Measurements from ENCODE around the gene CCDC83.

CCDC83 gene

DNA sequence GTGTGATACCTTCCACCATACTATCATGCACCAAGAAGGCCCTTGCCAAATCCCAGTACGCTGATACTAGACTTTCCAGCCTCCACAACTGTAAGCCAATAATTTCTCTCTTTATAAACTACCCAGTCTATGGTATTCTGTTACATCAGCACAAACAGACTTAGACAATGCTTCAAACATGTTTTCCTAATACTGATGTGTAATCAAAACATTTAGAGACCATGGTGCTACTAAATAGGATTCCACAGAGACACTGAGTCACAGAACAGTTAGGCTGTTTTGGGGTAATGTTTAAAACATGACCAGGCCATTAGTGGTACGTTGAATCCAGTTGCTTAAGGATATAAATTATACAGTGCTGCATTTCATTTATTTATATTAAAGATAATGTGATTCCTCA is 110.0 kb downstream of the CCDC83 start:
- TF ChIP-seq, protein P1, sequence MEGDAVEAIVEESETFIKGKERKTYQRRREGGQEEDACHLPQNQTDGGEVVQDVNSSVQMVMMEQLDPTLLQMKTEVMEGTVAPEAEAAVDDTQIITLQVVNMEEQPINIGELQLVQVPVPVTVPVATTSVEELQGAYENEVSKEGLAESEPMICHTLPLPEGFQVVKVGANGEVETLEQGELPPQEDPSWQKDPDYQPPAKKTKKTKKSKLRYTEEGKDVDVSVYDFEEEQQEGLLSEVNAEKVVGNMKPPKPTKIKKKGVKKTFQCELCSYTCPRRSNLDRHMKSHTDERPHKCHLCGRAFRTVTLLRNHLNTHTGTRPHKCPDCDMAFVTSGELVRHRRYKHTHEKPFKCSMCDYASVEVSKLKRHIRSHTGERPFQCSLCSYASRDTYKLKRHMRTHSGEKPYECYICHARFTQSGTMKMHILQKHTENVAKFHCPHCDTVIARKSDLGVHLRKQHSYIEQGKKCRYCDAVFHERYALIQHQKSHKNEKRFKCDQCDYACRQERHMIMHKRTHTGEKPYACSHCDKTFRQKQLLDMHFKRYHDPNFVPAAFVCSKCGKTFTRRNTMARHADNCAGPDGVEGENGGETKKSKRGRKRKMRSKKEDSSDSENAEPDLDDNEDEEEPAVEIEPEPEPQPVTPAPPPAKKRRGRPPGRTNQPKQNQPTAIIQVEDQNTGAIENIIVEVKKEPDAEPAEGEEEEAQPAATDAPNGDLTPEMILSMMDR (IDR thresholded peaks at IDR 0.05): no peak
- no peak for DNase-seq (ENCODE audit: low spot score)
- no peak overlapping the region for H3K4me3 ChIP-seq
- no peak overlapping the region for H3K27ac ChIP-seq

DNA sequence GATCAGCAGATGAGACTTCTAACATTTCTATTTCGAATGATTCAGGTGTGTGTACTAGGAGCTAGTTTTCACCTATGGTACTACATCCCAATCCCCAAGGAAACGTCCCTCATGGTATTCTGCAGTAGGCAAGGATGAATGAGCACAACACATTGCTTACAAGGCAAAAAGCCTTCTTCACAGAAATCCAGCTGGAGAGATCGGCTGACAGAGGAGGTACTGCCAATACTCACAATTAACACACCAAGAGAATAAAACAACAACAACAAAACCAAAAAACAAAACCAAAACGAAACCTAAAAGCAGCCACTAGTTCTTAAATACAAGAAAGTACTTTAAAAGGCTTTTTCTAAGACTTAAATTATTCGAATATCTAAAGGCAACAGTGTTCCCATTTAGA is 112.3 kb downstream of the CCDC83 start:
- no peak for DNase-seq (ENCODE audit: low spot score)
- Histone ChIP-seq H3K27ac (no peak overlapping the region), H3K4me3 (no peak overlapping the region)
- TF ChIP-seq, protein P1 (IDR thresholded peaks at IDR 0.05): no peak

All from coronary artery (tissue), 2 donors.